ENCODE results near the gene ABHD17A.

The ABHD17A gene

GRCh38 chr19:1845642-1846041 lies 39.7 kb downstream of the ABHD17A start:
- no peak overlapping the region for H3K4me3 ChIP-seq
- no peaks in the 10 kb centered on the region for H3K9me3 ChIP-seq
- DNase-seq (ENCODE audit: low spot score in 2 of 2): no peak
- in situ Hi-C loops (cut with MboI; ENCODE audit: low sequenced_read_pairs): no loop called here
- peaks cover 7% of the 10 kb centered on the region for H3K36me3 ChIP-seq (replicated peaks)
- no peaks in the 10 kb centered on the region for H3K27me3 ChIP-seq (ENCODE audit: low read depth)
- peaks cover 7% of the 10 kb centered on the region for H3K4me1 ChIP-seq

GRCh38 chr19:1845125-1845515 lies 40.2 kb downstream of the ABHD17A start:
- H3K27me3 ChIP-seq (ENCODE audit: low read depth): no peaks in the 10 kb centered on the region
- H3K4me3 ChIP-seq: no peak overlapping the region
- no peak for DNase-seq (ENCODE audit: low spot score in 2 of 2)
- H3K4me1 ChIP-seq: peaks cover 7% of the 10 kb centered on the region
- H3K36me3 ChIP-seq (replicated peaks): peaks cover 7% of the 10 kb centered on the region
- in situ Hi-C loops (cut with MboI; ENCODE audit: low sequenced_read_pairs): no loop called here
- no peaks in the 10 kb centered on the region for H3K9me3 ChIP-seq

GRCh38 chr19:1844513-1845124 lies 40.7 kb downstream of the ABHD17A start:
- Histone ChIP-seq H3K4me3 (no peak overlapping the region), H3K27me3 (ENCODE audit: low read depth) (no peaks in the 10 kb centered on the region), H3K4me1 (peaks cover 7% of the 10 kb centered on the region), H3K36me3 (replicated peaks) (peaks cover 7% of the 10 kb centered on the region), H3K9me3 (no peaks in the 10 kb centered on the region)
- no peak for DNase-seq (ENCODE audit: low spot score in 2 of 2)
- in situ Hi-C loops (cut with MboI; ENCODE audit: low sequenced_read_pairs): no loop called here

DNA sequence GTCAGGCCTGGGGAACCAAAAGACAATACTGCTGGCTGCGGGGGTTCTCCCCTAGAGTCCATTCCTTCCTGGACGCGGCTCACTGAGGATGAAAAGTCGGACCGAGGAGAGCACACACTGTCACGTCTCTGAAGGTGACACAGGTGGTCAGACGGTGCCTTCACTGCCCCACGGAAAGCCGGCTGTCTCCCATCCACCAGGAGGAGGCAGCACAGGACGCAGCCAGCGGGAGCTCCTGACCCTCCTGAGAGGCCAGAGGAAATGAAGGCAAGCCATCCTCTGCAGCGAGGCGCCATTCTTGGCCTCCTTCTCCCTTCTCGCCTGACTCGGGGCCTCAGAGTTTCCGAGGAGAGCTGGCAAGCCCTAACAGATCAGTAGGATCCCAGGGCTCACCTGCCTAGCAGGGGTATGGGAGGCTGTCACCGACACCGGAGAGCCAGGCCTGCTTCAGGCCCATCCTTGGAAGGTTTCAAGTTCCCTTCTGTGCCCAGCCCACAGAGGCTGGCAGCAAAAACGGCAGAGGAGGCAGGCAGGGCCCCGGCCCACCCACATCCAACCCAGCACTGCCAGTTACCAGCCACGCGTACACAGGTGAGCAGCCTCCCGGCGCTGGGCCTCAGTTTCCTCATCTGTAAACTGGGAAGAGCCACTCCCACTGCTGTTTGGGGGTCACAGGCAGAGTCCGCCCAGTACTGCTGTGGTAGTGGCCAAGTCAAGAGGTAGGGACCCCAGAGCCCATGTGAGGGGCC lies 41.5 kb downstream of the ABHD17A start:
- no peaks in the 10 kb centered on the region for H3K9me3 ChIP-seq
- peaks cover 7% of the 10 kb centered on the region for H3K36me3 ChIP-seq (replicated peaks)
- DNase-seq (ENCODE audit: low spot score in 2 of 2): no peak
- in situ Hi-C loops (cut with MboI; ENCODE audit: low sequenced_read_pairs): no loop called here
- no peaks in the 10 kb centered on the region for H3K27me3 ChIP-seq (ENCODE audit: low read depth)
- no peak overlapping the region for H3K4me3 ChIP-seq
- peaks cover 7% of the 10 kb centered on the region for H3K4me1 ChIP-seq

DNA sequence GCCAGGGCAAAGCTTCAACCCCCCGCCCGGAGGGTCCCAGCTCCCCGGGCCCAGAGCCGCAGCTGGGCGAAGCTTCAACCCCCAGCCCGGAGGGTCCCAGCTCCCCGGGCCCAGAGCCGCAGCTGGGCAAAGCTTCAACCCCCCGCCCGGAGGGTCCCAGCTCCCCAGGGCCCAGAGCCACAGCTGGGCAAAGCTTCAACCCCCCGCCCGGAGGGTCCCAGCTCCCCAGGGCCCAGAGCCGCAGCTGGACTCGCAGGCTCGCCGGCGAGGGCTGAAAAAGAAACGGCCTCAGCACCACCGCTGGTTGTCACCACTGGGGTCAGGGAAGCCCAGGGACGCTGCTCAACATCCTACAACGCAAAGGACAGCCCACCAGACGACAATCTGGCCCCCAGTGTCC lies 42.2 kb downstream of the ABHD17A start:
- peaks cover 7% of the 10 kb centered on the region for H3K4me1 ChIP-seq
- H3K27me3 ChIP-seq (ENCODE audit: low read depth): no peaks in the 10 kb centered on the region
- no peak overlapping the region for H3K4me3 ChIP-seq
- no peaks in the 10 kb centered on the region for H3K9me3 ChIP-seq
- peaks cover 7% of the 10 kb centered on the region for H3K36me3 ChIP-seq (replicated peaks)
- no peak for DNase-seq (ENCODE audit: low spot score in 2 of 2)
- in situ Hi-C loops (cut with MboI; ENCODE audit: low sequenced_read_pairs): no loop called here

- H3K4me1 ChIP-seq: peaks cover 2% of the 10 kb centered on the region; the same call in 1 of the 2 replicates
- in situ Hi-C loops (cut with MboI; ENCODE audit: low sequenced_read_pairs): no loop called here
Measured at GRCh38 chr19:1841209-1841924, 43.9 kb downstream of the ABHD17A start.

GRCh38 chr19:1840541-1841115 lies 44.7 kb downstream of the ABHD17A start:
- Histone ChIP-seq H3K27me3 (ENCODE audit: low read depth) (no peaks in the 10 kb centered on the region), H3K4me1 (peaks cover 2% of the 10 kb centered on the region; the same call in 1 of the 2 replicates), H3K9me3 (no peaks in the 10 kb centered on the region), H3K36me3 (replicated peaks) (peaks cover 6% of the 10 kb centered on the region), H3K4me3 (no peak overlapping the region)
- DNase-seq (ENCODE audit: low spot score in 2 of 2): peak in 1 of 2 experiments; percentile 53
- in situ Hi-C loops (cut with MboI; ENCODE audit: low sequenced_read_pairs): no loop called here

More at GRCh38 chr19:1841209-1841924, 43.9 kb downstream of the ABHD17A start:
- Histone ChIP-seq H3K4me3 (no peak overlapping the region), H3K36me3 (replicated peaks) (peaks cover 12% of the 10 kb centered on the region), H3K9me3 (no peaks in the 10 kb centered on the region), H3K27me3 (ENCODE audit: low read depth) (no peaks in the 10 kb centered on the region)
- no peak for DNase-seq (ENCODE audit: low spot score in 2 of 2)

DNA sequence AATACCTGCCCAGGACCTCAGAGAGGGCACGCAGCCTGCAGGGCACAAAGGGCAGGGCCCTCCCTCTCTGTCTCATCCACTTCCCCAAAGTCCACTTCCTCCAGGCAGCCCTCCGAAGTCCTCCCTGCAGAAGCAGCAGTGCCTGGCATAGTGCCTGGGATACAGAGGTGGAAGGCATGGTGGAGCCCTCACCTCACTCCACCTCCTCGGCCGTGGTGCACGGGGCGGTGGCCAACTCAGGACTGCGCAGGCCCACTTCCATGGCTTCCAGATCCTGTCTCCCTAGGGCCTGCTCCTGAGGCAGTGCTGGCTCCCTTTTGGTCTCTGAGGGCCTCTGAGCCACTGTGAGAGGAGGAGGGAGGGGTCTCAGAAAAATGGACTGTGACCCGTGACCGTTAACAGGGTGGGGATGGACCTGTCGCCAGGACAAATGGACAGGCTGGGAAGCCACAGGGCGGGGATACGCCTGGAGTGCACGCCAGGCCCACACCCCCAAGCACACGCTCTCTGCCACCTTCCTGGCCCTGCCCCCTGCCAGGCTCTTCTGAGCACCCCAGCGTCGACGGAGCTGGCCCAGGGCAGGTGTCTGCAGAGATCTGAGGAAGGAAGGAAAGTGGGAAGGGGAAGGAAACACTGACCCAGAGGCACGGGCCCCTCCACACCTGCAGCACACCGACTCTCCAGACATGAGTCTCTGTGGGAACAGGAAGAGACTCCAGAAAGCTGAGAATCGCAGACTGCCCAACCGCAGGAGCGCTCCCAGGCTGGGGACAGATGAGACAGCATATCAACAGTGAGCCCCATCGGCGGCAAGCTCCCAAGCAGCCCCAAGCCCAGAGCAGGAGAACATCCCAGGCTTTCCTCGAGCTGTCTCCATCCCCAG lies 45.4 kb downstream of the ABHD17A start:
- in situ Hi-C loops (cut with MboI; ENCODE audit: low sequenced_read_pairs): no loop called here
- Histone ChIP-seq H3K4me3 (no peak overlapping the region), H3K4me1 (peaks cover 2% of the 10 kb centered on the region; the same call in 1 of the 2 replicates), H3K36me3 (replicated peaks) (peaks cover 5% of the 10 kb centered on the region; the same call in 1 of the 2 replicates), H3K27me3 (ENCODE audit: low read depth) (no peaks in the 10 kb centered on the region), H3K9me3 (no peaks in the 10 kb centered on the region)
- DNase-seq (ENCODE audit: low spot score in 2 of 2): no peak

GRCh38 chr19:1837625-1838105 lies 47.6 kb downstream of the ABHD17A start:
- DNase-seq (ENCODE audit: low spot score in 2 of 2): peak in 1 of 2 experiments; percentile 85
- no peaks in the 10 kb centered on the region for H3K27me3 ChIP-seq (ENCODE audit: low read depth)
- H3K4me1 ChIP-seq: peaks cover 2% of the 10 kb centered on the region; the same call in 1 of the 2 replicates
- in situ Hi-C loops (cut with MboI; ENCODE audit: low sequenced_read_pairs): no loop called here
- H3K9me3 ChIP-seq: no peaks in the 10 kb centered on the region
- no peak overlapping the region for H3K4me3 ChIP-seq
- H3K36me3 ChIP-seq (replicated peaks): peaks cover 5% of the 10 kb centered on the region; the same call in 1 of the 2 replicates

DNA sequence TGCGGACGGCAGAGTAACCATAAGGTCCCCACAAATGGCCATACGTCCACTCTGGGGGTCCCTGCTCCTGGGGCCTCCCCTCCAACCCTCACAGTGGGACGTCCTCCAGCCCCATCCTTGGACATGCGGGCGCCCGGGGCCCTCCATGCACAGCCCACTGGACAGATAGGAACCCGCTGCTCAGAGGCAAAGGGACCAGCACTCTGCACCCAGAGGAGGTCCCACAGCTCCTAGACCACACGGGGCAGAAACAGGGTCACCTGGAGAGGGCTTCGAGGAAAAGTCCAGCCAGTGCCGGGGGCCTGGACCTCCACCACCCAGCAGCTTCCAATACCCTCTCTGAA lies 48.1 kb downstream of the ABHD17A start:
- peaks cover 2% of the 10 kb centered on the region; the same call in 1 of the 2 replicates for H3K4me1 ChIP-seq
- H3K4me3 ChIP-seq: no peak overlapping the region
- no peak for DNase-seq (ENCODE audit: low spot score in 2 of 2)
- no peaks in the 10 kb centered on the region for H3K9me3 ChIP-seq
- in situ Hi-C loops (cut with MboI; ENCODE audit: low sequenced_read_pairs): no loop called here
- H3K27me3 ChIP-seq (ENCODE audit: low read depth): no peaks in the 10 kb centered on the region
- H3K36me3 ChIP-seq (replicated peaks): peaks cover 5% of the 10 kb centered on the region; the same call in 1 of the 2 replicates

GRCh38 chr19:1836458-1837221 lies 48.7 kb downstream of the ABHD17A start:
- Histone ChIP-seq H3K9me3 (no peaks in the 10 kb centered on the region), H3K27me3 (ENCODE audit: low read depth) (no peaks in the 10 kb centered on the region), H3K4me3 (no peak overlapping the region), H3K36me3 (replicated peaks) (peaks cover 5% of the 10 kb centered on the region; the same call in 1 of the 2 replicates), H3K4me1 (peaks cover 2% of the 10 kb centered on the region; the same call in 1 of the 2 replicates)
- in situ Hi-C loops (cut with MboI; ENCODE audit: low sequenced_read_pairs): no loop called here
- DNase-seq (ENCODE audit: low spot score in 2 of 2): no peak

- Histone ChIP-seq H3K27me3 (ENCODE audit: low read depth) (no peaks in the 10 kb centered on the region), H3K4me1 (peaks cover 2% of the 10 kb centered on the region; the same call in 1 of the 2 replicates), H3K4me3 (no peak overlapping the region), H3K36me3 (replicated peaks) (peaks cover 9% of the 10 kb centered on the region; the same call in 1 of the 2 replicates), H3K9me3 (no peaks in the 10 kb centered on the region)
- no peak for DNase-seq (ENCODE audit: low spot score in 2 of 2)
- in situ Hi-C loops (cut with MboI; ENCODE audit: low sequenced_read_pairs): no loop called here
Measured at GRCh38 chr19:1833540-1833939, 51.8 kb downstream of the ABHD17A start.
